ENCODE measurements around the gene MAP3K14. TPM values are rescaled to one million over a fixed set of nuclear protein-coding genes. Genes with fewer than 3 reads are reported as not detected.

Gene MAP3K14
- total and polyA plus RNA-seq, 10 of the 15 experiments (the other 5 are each of a cell fraction or from before 2014, with no cell fraction given), result 2.1 to 33.3 (median 19.7) TPM

GRCh38 chr17:45227101-45227925 lies 89.5 kb downstream of the MAP3K14 start (continued):
- no peak for TF ChIP-seq HSF1 (IDR thresholded peaks at IDR 0.05; ENCODE audit: low read depth, low read length)
- no peak for TF ChIP-seq ZNF592 (IDR thresholded peaks at IDR 0.05)
- no peak for TF ChIP-seq NFYA (IDR thresholded peaks at IDR 0.05; ENCODE audit: borderline replicate concordance, low read depth, low read length)
- TF ChIP-seq TCF7 (IDR thresholded peaks at IDR 0.05; ENCODE audit: borderline replicate concordance), result no peak
- TF ChIP-seq POLR2AphosphoS5 (IDR thresholded peaks at IDR 0.05; ENCODE audit: low read length), result no peak; the same call in none of the 2 replicates

Measured in GM12878 (cell line).